ENCODE results near the gene LPO.

LPO gene

DNA sequence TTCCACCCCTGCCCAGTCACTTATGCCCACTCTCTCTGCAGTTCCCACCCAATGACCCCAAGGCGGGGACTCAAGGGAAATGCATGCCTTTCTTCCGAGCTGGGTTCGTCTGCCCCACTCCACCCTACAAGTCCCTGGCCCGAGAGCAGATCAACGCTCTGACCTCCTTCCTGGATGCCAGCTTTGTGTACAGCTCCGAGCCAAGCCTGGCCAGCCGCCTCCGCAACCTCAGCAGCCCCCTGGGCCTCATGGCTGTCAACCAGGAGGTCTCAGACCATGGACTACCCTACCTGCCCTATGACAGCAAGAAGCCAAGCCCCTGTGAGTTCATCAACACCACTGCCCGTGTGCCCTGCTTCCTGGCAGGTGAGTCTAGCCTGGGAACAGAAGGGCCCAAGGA lies 13.8 kb downstream of the LPO start:
- no peak for DNase-seq (ENCODE audit: low read depth)
- TF ChIP-seq, protein P1, sequence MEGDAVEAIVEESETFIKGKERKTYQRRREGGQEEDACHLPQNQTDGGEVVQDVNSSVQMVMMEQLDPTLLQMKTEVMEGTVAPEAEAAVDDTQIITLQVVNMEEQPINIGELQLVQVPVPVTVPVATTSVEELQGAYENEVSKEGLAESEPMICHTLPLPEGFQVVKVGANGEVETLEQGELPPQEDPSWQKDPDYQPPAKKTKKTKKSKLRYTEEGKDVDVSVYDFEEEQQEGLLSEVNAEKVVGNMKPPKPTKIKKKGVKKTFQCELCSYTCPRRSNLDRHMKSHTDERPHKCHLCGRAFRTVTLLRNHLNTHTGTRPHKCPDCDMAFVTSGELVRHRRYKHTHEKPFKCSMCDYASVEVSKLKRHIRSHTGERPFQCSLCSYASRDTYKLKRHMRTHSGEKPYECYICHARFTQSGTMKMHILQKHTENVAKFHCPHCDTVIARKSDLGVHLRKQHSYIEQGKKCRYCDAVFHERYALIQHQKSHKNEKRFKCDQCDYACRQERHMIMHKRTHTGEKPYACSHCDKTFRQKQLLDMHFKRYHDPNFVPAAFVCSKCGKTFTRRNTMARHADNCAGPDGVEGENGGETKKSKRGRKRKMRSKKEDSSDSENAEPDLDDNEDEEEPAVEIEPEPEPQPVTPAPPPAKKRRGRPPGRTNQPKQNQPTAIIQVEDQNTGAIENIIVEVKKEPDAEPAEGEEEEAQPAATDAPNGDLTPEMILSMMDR (IDR thresholded peaks at IDR 0.05; ENCODE audit: control insufficient read depth, extremely low read depth, insufficient read depth), result no peak
- H3K4me3 ChIP-seq (ENCODE audit: low read depth, low read length), result no peak overlapping the region

DNA sequence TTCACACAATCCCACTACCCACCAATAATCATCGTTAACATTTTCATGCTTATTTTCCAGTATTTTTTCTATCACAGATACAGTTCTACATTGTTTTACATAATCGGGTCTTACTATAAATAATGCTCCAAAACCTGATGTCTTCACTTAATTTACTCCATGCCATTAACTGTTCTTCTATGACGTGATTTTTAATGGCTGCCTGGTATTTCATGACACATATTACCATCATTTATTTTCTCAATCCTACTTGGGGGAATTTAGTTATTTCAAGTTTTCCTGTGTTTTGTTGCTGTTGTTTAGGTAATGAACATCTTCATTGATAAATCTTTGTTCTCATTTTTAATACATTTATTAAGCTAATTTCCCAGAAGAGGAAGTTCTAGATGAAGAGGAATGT lies 14.7 kb downstream of the LPO start:
- no peak overlapping the region for H3K4me3 ChIP-seq (ENCODE audit: low read depth, low read length)
- DNase-seq (ENCODE audit: low read depth), result no peak
- TF ChIP-seq, protein P1 (IDR thresholded peaks at IDR 0.05; ENCODE audit: control insufficient read depth, extremely low read depth, insufficient read depth), result no peak

DNA sequence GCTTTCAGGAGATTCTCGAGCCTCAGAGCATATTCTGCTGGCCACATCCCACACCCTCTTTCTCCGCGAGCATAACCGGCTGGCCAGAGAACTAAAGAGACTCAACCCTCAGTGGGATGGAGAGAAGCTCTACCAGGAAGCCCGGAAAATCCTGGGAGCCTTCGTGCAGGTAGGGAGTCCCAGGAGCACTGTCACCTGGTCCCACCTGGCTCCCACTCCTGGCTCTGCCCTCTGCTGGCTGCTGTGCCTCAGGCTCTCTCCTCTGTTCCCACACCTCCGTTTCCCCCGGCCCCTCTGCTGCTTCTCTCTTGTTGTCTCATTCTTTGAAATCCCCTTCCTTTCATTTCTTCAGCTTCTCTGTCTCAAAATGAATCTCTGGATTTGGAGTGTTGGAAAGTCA lies 16.4 kb downstream of the LPO start:
- no peak for DNase-seq (ENCODE audit: low read depth)
- no peak overlapping the region for H3K4me3 ChIP-seq (ENCODE audit: low read depth, low read length)
- TF ChIP-seq, protein P1 (IDR thresholded peaks at IDR 0.05; ENCODE audit: control insufficient read depth, extremely low read depth, insufficient read depth), result 0 out of 2 replicates have a peak, but pooled peaks have one; percentile 7

GRCh38 chr17:58262149-58262548 lies 23.8 kb downstream of the LPO start:
- H3K4me3 ChIP-seq (ENCODE audit: low read depth, low read length), result no peak overlapping the region
- TF ChIP-seq, protein P1 (IDR thresholded peaks at IDR 0.05; ENCODE audit: control insufficient read depth, extremely low read depth, insufficient read depth), result no peak
- DNase-seq (ENCODE audit: low read depth), result no peak

GRCh38 chr17:58263773-58264172 lies 25.4 kb downstream of the LPO start:
- H3K4me3 ChIP-seq (ENCODE audit: low read depth, low read length), result no peak overlapping the region
- no peak for DNase-seq (ENCODE audit: low read depth)
- TF ChIP-seq, protein P1 (IDR thresholded peaks at IDR 0.05; ENCODE audit: control insufficient read depth, extremely low read depth, insufficient read depth), result no peak

- TF ChIP-seq, protein P1 (IDR thresholded peaks at IDR 0.05; ENCODE audit: control insufficient read depth, extremely low read depth, insufficient read depth), result no peak
- DNase-seq (ENCODE audit: low read depth), result no peak
- no peak overlapping the region for H3K4me3 ChIP-seq (ENCODE audit: low read depth, low read length)
Measured at GRCh38 chr17:58264407-58265103, 26.2 kb downstream of the LPO start.

DNA sequence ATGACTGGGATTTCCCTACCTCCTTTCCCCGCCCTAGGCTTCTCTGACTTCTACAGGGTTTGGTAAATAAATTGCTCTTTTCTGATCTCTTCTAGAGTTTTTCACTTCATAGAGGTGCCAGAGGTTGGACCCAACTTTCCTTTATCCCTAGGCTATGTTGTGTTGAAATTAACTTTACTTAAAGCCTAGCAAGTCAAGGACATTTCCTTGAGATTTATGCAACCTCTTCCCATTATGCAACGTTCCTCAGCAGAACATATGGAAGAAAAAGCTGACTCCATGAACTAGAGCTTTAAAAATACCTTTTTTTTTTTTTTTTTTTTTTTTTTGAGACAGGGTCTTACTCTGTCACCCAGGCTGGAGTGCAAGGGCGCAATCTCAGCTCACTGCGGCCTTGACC lies 26.9 kb downstream of the LPO start:
- TF ChIP-seq, protein P1 (IDR thresholded peaks at IDR 0.05; ENCODE audit: control insufficient read depth, extremely low read depth, insufficient read depth), result no peak
- no peak for DNase-seq (ENCODE audit: low read depth)
- H3K4me3 ChIP-seq (ENCODE audit: low read depth, low read length), result no peak overlapping the region
